Measurements from ENCODE around the gene TACC2. TPM values are rescaled to one million over a fixed set of nuclear protein-coding genes. Genes with fewer than 3 reads are reported as not detected.

Gene TACC2
- total RNA-seq, 2 donors from 2014 or later = 247 to 286 TPM

GRCh38 chr10:122084286-122085041 is 95.5 kb downstream of the TACC2 start:
- H3K27me3 ChIP-seq = no peaks in the 10 kb centered on the region
- peaks cover 38% of the 10 kb centered on the region for H3K36me3 ChIP-seq
- no peak overlapping the region for H3K4me3 ChIP-seq
- H3K9me3 ChIP-seq = no peaks in the 10 kb centered on the region
- TF ChIP-seq CTCF (IDR thresholded peaks at IDR 0.05) = no peak
- DNase-seq (ENCODE audit: low spot score) = no peak
- H3K27ac ChIP-seq = no peak overlapping the region
- H3K4me1 ChIP-seq = peaks cover 0 to 35% of the 10 kb centered on the region in 2 donors

- Histone ChIP-seq H3K9me3 (no peaks in the 10 kb centered on the region), H3K36me3 (peaks cover 43% of the 10 kb centered on the region), H3K27me3 (no peaks in the 10 kb centered on the region), H3K4me1 (peaks cover 0 to 30% of the 10 kb centered on the region in 2 donors), H3K27ac (no peak overlapping the region), H3K4me3 (no peak overlapping the region)
- DNase-seq (ENCODE audit: low spot score) = no peak
- no peak for TF ChIP-seq CTCF (IDR thresholded peaks at IDR 0.05)
Measured at GRCh38 chr10:122085423-122085911, 96.5 kb downstream of the TACC2 start.

GRCh38 chr10:122086416-122087240 is 97.7 kb downstream of the TACC2 start:
- Histone ChIP-seq H3K4me3 (no peak overlapping the region), H3K36me3 (peaks cover 43% of the 10 kb centered on the region), H3K9me3 (no peaks in the 10 kb centered on the region), H3K4me1 (peaks cover 0 to 30% of the 10 kb centered on the region in 2 donors), H3K27ac (peak overlapping the region in 1 of 2 donors; percentile 4), H3K27me3 (no peaks in the 10 kb centered on the region)
- TF ChIP-seq CTCF (IDR thresholded peaks at IDR 0.05) = no peak
- no peak for DNase-seq (ENCODE audit: low spot score)

- TF ChIP-seq CTCF (IDR thresholded peaks at IDR 0.05) = no peak
- no peak for DNase-seq (ENCODE audit: low spot score)
- Histone ChIP-seq H3K9me3 (no peaks in the 10 kb centered on the region), H3K4me3 (no peak overlapping the region), H3K27me3 (no peaks in the 10 kb centered on the region), H3K36me3 (peaks cover 43% of the 10 kb centered on the region), H3K27ac (peak overlapping the region in 1 of 2 donors; percentile 4), H3K4me1 (peaks cover 0 to 26% of the 10 kb centered on the region in 2 donors)
Measured at GRCh38 chr10:122087436-122087835, 98.5 kb downstream of the TACC2 start.

GRCh38 chr10:122089311-122090017 is 100.5 kb downstream of the TACC2 start:
- Histone ChIP-seq H3K27me3 (no peaks in the 10 kb centered on the region), H3K36me3 (peaks cover 41% of the 10 kb centered on the region), H3K9me3 (no peaks in the 10 kb centered on the region), H3K27ac (no peak overlapping the region), H3K4me1 (peaks cover 0 to 14% of the 10 kb centered on the region in 2 donors), H3K4me3 (no peak overlapping the region)
- no peak for TF ChIP-seq CTCF (IDR thresholded peaks at IDR 0.05)
- DNase-seq (ENCODE audit: low spot score) = no peak
